ENCODE results near the gene MX1.
"Not testable (repeated sequence)": the region's sequence is repeated elsewhere in the genome, so short reads cannot be mapped to it uniquely, and the experiment has no call there.

MX1 gene

GRCh38 chr21:41410361-41410760 lies 15.7 kb upstream of the MX1 start:
- no peak for DNase-seq

DNA sequence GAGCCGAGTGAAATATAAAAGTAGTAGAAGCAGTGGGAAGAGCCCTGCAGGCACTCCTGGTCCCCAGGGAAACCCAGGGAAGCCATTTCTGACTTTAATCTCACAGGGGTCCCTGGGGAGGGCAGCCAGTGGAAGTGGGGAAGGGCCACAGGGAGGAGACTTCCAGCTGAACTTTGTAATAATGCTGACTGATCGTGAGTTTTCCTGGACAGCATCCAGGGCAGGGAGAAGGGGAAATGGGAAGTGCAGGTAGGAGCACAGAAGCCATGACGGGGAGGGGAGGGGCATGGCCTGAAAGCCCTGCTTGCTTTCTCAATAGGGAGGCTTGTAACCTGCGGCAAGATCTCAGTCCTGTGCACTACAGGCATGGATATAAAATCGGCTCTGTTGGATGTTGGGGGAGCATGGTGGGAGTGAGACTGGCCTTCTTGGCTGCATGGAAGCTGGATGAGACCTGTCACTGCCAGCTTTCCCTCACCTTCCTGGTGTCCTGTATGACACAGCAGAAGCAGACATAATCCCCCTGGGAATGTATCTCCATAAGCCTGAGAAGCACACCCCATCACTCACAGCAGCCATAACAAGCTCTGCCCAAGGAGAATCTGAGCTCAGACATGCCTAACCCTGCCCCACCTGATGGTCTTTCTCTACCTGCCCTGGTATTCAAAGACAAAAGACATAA lies 15.1 kb upstream of the MX1 start:
- no peak for DNase-seq

DNA sequence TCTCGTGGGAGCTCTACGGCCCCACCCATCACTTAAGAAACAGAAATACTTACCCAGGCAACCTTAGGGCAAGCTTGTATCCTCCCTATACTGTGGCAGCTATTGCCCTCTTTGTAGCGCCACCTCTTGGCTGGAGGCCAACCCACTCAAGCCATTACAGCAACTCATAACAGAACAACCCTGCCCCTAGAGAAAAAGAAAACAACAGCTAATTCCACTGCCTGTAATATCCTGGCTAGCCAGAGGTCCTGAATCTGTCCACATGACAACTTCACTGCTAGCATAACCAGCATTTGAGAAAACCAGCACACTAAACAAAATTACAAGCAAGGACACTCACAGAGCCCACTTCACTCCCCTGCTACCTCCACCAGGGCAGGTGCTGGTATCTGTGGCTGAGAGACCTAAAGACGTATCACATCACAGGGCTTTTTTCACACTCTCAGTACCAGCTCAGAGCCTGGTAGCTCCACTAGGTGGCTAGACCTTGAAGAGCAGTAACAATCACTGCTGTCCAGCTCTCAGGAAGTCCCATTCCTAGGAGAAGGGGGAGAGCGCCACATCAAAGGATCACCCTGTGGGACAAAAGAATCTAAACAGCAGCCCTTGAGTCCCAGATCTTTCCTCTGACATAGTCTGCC lies 14.5 kb upstream of the MX1 start:
- no peak for DNase-seq

DNA sequence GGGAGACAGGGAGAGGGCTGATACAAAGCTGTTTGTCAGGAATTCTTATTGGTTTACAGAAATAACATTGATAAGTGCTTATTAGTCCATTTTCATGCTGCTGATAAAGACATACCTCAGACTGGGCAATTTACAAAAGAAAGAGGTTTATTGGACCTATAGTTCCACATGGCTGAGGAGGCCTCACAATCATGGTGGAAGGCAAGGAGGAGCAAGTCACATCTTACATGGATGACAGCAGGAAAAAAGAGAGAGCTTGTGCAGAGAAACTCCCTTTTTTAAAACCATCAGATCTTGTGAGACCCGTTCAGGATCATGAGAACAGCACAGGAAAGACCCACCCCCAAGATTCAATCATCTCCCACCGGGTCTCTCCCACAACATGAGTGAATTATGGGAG lies 8.5 kb upstream of the MX1 start:
- DNase-seq = not testable (repeated sequence)

- DNase-seq = no peak
These were observed 7.6 kb upstream of the MX1 start for GRCh38 chr21:41418393-41418792.

- no peak for DNase-seq
These were observed 6.9 kb upstream of the MX1 start for GRCh38 chr21:41418956-41419680.

DNA sequence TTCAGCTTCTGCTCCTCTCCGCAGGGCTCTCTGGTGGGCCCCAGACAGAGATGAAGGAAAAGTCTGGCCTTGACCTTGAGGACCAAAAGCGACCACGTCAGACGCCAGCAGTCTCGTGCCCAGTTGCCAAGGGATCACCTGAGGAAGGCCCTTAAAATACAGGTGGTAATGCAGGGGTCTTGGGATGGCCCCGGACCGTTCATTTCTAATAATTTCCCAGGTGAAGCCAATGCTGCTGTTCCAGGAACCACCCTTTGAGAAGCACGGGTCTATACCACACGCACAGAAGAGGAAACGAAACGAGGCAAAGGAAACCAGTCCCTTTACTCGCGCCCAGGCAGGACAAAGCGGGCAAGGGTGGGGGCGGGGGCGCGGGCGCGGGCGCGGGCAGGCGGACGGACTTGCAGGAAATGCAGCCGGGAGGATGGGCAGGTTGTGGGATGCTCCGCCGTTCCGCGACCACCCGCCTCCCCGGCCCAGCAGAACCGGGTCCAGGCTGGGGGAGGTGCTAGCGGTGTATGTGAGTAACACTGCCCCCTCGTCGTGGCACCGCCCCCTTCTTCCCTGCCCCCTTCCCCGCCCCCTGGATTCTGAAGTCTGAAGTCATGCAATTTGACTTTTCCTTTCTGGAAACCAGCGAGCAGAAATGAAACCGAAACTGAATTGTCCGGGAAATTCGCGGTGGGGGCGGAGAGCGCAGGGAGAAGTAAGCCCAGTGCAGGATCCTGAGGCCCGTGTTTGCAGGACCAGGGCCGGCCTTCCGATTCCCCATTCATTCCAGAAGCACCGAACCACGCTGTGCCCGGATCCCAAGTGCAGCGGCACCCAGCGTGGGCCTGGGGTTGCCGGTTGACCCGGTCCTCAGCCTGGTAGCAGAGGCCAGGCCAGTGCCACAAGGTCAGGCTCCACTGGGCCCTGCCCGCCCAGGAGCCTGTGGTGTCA lies 5.8 kb upstream of the MX1 start:
- DNase-seq = peak; percentile 59

GRCh38 chr21:41420998-41421397 lies 5.0 kb upstream of the MX1 start:
- not testable (repeated sequence) for DNase-seq

DNA sequence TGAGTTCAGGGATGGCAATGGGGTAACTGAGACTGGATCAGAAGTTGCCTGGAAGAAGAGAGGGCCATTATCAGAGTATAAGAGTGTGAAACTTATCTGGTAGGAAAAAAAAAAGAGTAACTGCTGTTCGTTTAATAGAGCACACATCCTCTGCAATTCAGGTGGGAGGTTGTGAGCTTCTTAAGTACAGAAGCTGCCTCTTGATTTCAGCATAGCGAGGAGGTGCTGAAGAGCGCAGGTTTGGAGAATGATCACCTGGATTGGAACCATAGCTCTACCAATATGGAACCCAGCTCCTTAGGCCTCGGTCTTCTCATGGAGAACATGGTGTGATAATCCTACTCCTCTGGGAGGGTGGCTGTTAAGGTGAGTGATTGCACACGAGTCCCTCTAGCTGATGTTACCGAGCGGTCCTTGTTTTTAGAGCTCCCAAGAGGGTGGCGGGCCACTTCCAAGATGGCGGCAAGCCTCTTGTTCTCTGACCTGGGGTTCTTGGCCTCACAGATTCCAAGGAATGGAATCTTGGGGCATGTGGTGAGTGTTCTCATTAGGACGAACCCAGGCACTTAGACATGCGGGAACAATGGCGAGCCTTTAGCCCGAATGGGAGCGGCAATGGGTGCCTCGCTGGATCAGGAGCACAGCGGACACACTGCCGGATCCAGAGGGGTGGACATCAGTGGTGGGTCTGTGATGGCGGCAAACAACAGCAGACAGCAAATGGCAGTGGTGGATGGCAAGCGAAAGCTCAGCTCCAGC lies 3.3 kb upstream of the MX1 start:
- DNase-seq = no peak

DNA sequence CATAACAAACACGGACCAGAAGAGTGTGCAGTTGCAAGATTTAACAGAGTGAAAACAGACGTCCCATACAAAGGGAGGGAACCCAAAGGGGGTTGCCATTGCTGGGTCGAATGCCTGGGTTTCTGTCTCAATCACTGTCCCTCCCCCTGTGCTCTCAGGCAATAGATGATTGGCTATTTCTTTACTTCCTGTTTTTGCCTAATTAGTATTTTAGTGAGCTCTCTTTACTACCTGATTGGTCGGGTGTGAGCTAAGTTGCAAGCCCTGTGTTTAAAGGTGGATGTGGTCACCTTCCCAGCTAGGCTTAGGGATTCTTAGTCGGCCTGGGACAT lies 2.8 kb upstream of the MX1 start:
- not testable (repeated sequence) for DNase-seq

GRCh38 chr21:41425588-41425953 lies 468 bp upstream of the MX1 start:
- DNase-seq = no peak

DNA sequence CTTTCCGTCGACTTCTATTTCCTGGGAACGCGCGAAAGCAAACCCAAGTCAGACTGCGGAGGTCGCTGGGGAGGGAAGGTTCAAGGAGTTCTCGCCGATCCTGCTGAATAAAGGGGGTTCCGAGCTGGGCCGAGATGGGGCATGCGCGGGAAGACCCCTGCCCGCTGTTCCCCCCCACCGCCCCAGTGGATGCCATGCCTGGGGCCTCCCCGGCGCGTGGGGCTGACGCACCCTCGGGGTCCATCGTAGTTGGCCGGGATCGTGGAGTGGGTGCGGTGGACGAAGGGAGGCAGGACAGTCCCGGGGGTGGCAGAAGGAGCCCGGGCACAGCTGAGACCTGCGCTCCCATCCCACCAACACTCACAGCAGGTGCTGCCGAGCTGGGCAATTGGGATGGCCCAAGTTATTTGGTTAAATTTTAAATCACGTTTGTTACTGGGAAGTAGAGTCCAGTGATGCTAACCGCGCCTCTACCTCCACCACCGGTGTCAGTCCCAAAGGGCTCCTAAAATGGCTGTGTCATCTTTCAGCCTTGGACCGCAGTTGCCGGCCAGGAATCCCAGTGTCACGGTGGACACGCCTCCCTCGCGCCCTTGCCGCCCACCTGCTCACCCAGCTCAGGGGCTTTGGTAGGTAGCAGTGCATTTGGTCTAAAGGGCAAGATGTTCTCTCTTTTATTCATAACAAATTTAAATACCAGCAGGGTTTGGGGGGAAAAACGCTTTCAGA lies 801 bp downstream of the MX1 start:
- DNase-seq = no peak

DNA sequence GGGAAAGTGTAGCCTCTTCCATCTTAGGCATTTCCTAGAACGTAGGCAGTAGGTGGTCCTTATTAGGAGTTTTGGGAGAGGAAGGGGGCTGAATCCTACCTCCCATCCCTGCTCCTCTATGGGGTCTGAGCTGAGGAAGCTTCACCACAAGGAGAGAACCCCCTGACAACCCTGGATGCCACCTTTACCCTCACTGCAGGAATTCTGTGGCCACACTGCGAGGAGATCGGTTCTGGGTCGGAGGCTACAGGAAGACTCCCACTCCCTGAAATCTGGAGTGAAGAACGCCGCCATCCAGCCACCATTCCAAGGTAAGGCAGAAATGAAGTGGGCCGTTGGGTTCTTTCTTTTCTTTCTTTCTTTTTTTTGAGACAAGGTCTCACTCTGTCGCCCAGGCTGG lies 1.5 kb downstream of the MX1 start:
- DNase-seq = no peak

GRCh38 chr21:41428311-41428710 lies 2.3 kb downstream of the MX1 start:
- DNase-seq = no peak

- no peak for DNase-seq
These were observed 2.8 kb downstream of the MX1 start for GRCh38 chr21:41428847-41429246.

DNA sequence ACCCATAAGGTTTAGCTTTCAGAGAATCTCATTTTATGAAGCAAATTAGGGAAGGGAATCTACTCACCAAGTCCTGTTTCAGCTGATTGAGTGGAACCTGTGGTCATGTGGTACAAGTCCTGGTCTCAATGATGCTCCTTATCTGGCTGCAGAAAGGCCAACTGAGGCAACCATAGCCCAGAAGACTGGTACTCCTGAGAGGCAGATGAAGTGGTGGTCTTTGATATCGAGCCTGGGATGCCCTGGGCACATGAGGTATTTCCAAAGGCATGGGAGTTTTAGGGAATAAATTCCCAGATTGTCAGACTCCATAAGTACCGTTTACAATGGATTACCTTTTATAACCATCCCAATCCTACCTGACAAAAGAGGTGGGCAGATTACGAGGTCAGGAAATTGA lies 3.3 kb downstream of the MX1 start:
- DNase-seq = no peak

GRCh38 chr21:41429925-41430491 lies 4.0 kb downstream of the MX1 start:
- no peak for DNase-seq

DNA sequence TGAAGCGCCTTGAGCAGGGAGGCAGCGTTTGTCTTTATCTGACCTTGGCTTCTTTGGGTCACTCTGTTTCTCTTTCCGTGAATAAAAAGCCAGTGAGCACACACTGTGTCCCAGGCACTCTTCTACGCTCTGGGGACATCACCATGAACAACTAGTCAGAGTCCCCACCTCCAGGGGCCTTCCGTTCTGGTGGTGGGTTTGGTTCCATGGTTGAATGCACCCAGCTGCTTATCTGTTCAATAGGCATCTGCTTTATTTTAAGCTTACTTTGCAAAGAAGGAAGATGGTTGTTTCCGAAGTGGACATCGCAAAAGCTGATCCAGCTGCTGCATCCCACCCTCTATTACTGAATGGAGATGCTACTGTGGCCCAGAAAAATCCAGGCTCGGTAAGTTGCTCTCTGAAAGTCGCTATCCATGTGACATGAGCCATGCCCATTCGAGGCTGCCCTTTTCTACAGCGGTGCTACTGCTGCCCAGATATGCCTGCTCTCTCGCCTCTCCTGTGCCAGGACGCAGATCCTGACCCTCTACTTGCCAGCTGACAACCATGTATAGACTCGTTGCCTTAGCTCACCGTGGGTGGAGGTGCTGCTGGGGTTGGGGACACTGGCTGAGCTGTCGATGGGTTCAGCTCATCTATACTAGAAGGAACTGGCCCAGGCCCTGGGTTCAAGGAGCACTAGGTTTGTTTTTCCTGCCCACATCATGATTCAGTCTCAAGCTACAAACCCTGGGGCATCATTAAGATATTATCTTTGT lies 5.9 kb downstream of the MX1 start:
- DNase-seq = no peak

- no peak for DNase-seq
These were observed 6.8 kb downstream of the MX1 start for GRCh38 chr21:41432562-41433460.

- DNase-seq = no peak
These were observed 7.5 kb downstream of the MX1 start for GRCh38 chr21:41433566-41433965.

Data from stimulated activated CD8-positive, alpha-beta memory T cell treated with anti-CD3 and anti-CD28 coated beads, Interleukin-4, amount 100 ng/mL, for 48 hours (primary cell).